Myocyte (in vitro differentiated cells): ENCODE measurements around the gene ARHGEF17. TPM values are rescaled to one million over a fixed set of nuclear protein-coding genes. Genes with fewer than 3 reads are reported as not detected.

Experiments used
- DNase-seq: peaks from one replicate; pipeline ENCODE4 v3.0.0-alpha.2; 2012; ENCODE audit warnings: low read depth
- total RNA-seq: library from RNA; depleted of rRNA; stranded (reverse); fragments of >200 nt; gene quantifications from 2 replicates; pipeline ENCODE4 v1.2.3, GENCODE V29; 2014

Gene ARHGEF17
- total RNA-seq, 1 donor from 2014 or later, result 38.0 TPM

- DNase-seq, result no peak
Observed at GRCh38 chr11:73327812-73328364, 19.8 kb downstream of the ARHGEF17 start.

DNA sequence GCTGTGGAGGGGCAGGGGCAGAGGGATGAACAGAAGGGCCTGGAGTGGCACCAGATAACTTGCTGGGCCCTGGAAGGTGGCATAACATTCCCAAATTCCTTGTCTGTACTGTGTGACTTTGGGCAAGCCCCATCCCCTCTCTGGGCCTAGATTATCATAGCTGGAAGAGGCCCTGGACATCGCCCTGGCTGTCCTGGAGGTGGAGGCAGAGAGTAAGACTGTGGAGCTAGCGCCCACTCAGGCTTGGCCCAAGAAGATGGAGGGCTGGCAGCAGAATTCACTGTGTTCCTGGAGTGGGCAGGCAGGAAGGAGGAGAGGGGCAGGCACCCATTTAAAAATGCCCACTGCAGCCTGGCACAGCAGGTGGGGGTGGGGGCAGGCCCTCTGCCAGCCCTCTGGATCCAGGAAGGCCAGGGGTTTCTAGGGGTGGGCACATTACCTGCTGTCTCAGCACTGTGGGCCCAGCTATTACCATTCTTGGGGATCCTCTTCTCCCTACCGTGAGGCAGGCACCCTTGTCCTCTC lies 22.6 kb downstream of the ARHGEF17 start:
- DNase-seq, result no peak

DNA sequence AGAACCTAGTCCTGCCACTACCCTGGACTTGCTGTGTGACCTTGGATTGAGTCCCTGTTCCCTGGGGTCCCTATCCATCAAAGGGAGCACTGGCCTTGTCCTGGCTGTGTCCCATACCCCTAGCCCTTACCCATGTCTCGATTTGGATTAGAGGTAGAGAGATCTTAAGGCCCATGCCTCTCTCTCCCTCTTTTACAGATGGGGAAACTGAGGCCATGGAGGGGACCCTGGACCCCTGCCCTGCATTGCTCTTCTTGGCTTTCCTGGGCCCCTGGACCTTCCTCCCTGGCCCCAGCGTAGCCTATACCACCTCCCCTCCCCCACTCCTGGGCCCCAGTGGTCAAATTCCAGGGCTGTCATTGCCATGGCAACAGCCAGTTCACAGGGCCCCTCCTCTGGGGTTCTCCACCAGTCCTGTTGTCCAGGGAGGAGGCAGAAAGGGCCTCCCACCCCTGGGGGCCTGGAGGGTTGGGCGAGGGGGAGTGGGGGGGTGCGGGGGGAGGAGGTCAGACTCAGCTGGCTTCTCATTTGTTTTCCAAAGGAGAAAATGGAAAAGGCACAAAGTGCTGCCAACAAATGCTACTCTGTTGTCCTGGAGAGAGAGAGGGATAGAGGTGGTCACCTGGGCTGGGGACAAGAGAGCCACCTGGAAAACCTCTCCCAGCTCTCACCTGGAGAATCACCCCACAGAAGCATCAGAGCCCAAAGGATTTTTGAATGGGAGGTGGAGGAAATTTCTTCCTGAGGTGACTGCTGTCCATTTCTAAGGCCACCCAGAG lies 23.3 kb downstream of the ARHGEF17 start:
- DNase-seq, result no peak

DNA sequence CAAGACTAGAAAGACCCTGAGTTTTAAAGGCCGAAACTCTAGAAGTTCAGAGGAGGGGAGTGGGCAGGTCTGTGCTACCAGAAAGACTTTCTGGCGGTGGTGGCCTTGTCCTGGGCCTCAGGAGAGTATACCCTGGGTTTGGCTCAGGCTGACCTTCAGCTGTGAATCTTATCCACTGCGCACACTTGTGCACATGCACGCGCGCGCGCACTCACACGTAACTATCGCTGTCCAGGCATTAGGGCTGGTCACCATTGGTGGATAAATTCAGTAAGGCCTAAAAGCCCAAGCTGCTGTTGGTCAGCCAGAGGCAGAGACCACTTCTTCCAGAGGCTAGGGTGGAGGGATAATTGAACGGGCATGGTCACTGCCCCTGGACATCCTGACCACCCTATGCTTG lies 25.1 kb downstream of the ARHGEF17 start:
- no peak for DNase-seq

DNA sequence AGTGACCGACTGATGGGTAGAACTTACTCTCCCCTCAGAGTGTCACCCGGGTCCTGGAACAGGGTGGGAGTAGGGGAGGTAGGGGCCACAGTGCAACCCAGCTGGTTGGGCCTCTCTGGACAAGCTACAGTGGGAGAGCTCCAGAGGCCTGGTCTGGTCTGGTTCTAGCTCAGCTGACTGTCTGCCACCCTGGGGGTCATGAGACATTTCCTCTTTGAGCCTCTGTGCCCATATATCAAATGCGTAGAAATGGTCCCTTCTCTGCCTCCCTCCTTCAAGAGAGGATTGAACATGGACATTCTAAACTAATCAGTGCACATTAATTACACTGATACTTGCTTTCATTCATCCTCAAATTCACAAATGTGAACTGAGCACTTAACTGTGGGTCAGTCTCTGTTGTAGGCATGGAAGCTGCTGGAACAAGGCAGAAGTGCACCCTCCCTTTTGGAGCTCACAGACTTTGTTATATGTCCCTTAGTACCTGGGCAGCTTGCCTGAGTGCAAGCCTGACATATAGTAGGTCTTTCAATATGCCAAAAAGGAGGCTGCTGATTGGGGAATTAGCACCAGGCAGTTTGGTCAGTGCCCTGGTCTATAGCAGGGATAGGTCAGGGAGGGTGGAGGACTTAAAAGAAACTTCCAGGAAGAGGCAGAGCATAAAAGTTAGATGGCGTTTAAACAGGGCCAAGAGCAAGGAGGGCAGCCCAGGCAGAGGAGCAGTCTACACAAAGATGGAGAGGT lies 25.7 kb downstream of the ARHGEF17 start:
- DNase-seq, result no peak

DNA sequence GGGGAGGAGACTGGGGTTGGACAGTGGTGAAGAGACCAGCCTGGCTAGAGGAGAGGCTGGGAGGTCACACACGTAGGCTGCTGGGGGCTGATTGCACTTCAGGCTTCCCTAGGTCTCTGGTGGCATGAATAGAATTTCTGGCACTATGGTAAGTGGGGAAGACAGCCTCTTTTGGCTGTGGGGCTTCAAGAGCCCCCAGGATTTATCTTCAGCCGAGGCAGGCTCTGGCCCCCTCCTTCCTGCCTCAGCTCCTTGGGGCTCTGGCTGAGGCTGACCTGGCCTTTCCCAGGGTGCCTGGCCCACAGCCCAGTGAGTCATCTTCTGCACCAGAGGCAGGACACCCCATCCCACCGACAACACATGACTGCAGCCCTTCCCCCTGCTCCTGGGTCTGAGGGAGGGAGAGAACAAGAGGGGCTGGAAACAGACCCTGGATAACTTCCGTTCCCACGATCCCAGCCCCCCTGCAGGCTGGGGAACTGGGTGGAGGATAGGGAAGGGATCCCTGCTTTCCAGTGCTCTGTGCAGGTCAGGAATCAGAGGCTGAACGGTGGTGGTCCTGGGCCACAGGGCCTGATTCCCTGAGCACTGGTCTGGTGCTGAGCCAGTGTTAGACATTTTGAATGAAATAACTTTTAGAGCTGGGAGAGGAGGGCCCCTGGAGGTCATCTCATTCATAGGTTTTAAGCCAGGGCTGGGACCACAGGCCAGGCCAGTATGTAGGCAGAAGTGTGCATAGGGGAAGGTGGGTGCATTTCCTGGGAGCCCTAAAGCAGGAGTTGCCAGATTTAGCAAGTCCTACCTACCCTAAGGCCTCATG lies 26.5 kb downstream of the ARHGEF17 start:
- peak; percentile 88 for DNase-seq

DNA sequence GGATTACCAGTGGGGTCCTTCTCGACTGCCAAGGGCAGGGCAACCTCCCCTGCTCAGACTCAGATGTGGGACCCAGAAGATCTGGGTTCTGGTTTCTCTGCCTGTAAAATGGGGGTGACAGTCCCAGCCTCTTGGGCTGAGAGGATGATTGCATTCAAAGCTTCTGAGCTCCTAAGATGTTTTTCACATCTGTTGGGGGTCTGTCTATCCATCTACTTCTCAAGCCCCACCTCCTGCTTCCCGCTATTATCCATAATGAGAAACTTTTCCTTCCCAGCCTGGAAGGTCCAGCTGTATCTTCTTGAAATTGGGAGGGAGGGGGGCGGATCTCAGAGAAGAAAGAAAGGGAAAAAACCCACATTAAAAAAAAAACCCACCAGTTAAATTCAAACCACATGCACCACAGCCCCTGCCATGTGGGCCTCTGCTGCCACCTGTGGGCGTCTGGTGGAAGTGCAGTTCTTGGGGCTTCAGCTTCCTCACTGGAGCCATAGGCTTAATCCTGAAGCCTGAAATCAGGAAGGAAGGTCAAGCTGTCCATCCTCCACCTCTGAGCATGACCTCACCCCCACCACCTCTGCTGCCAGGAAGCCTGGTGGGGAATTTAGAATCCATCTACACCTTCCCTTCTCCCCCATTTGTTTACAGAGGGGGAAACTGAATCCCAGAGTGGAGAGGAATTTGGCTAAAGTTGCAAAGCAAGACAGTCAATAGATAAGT lies 27.3 kb downstream of the ARHGEF17 start:
- DNase-seq, result peak; percentile 87

GRCh38 chr11:73337846-73338245 lies 29.8 kb downstream of the ARHGEF17 start:
- DNase-seq, result no peak

- no peak for DNase-seq
Observed at GRCh38 chr11:73338279-73338678, 30.2 kb downstream of the ARHGEF17 start.

GRCh38 chr11:73340164-73340563 lies 32.1 kb downstream of the ARHGEF17 start:
- DNase-seq, result no peak

DNA sequence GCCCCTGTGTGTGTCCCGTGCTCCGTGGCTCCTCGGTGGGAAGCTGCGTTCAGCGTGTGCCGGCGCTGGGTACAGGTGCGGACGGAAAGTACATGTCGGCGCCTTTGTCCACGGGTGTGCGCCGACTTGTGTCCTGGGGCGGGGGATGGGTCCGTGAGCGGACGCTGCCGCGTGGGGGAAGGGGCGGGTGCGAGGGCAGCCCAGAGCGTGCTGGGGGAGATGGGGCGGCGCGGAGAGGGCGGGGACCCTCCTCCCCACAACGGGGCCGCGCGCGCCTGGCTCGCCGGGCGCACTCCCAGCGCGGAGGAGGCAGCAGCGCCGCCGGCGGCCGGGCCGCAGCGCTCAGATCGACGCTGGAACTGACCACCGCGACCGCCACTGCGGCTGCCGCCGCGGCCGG lies 34.6 kb downstream of the ARHGEF17 start:
- DNase-seq, result no peak

- no peak for DNase-seq
Observed at GRCh38 chr11:73343076-73343873, 35.2 kb downstream of the ARHGEF17 start.

DNA sequence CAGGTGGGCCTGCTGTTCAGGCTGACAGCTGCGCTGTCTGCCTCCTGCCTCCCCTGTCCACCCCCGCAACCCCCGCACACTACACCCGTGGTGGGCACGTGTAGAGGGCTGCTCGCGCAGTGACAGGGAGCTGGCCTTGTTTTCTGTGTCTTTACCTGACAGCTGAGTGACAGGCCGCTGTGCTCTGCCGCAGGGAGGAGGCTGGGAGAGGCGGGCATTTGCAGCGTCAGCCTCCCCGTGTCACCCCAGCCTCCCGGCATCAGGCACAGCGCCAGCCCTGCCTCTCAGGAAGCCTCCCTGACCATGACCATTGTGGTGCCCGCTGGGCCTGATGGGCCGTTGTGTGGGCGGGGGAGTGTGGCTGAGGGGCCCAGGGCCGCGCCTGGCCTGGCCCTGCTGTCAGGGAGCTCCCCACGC lies 36.1 kb downstream of the ARHGEF17 start:
- DNase-seq, result peak; percentile 66

DNA sequence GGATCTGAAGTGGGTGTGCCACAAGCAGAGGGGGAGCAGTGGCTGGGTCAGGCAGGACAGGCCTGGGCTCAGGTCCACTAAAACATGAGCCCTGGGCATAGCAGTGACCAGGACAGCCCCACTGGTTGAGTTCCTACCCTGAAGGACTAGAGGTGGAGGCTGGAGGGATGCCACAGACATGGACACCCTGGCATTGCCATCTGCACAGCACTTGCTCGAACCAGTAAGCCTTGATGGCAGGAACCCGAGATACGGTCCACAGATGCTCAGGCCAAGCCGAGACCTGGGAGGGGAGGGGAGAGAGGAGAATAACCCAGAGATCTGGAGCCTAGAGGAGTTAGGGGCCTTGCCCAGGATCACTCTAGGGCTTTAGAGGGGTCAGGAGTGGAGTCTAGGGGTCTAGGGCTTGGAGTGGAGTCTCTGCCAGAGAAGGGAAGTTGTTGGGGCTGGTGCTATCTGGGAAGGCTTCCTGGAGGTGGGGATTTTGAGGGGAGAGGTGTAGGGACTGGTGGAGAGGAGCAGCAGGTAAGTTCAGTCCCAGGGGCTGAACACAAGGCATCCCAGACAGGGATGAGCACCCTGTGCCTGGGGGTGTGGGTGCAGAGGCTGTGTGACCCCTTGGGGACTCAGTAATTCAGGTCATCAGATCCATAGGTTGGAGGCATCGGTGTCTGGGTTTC lies 37.5 kb downstream of the ARHGEF17 start:
- DNase-seq, result no peak

DNA sequence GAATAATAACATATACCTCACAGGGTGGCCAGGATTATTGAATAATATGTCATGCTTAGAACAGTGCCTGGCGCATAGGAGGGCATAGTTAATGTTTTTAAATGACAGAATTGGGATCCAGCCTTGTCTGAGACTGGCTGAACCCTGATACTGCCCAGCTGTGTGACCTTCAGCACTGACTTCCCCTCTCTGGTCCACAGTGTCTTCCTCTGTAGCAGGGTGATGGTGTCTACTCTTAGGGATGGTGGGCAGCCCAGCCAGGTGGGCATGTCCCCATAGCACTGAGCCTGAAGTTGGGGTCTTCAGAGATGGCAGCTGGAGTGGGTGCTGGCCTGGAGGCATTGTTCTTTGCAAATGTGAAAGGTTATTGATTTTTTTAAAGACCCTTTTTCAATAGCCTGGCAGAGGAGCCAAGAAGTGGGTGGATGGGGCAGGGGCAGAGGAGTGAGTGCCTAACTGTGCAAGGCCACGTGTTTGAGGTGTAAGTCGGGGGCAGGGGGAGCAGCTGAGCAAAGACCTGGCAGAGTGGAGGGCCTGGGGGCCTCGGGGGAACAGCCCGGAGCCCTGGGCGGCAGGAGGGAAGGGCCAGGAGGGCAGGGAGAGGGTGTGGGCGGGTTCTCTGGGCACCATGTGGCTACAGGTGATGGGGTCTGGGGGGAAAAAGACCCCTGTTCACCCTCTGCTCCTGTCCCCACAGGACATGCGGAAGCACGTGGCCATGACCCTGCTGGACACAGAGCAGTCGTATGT lies 38.3 kb downstream of the ARHGEF17 start:
- no peak for DNase-seq

DNA sequence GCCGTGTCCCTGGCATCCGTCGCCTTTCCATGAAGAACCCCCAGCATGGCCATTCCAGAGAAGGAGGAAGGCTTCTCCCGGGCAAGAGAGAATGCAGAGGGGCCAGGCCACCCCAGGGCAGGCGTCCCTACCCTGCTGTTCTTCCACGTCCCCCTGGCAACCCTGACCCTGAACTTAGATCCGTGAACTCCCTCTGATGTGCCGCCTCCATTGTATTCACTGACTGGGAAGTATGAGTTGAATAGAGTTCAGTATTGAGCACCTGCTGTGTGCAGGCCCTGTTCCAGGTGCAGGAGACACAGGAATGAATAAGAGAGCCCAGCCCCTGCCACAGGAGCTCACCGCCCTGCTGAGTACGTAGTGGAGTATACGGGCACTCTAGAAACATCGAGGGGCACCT lies 39.0 kb downstream of the ARHGEF17 start:
- DNase-seq, result no peak

DNA sequence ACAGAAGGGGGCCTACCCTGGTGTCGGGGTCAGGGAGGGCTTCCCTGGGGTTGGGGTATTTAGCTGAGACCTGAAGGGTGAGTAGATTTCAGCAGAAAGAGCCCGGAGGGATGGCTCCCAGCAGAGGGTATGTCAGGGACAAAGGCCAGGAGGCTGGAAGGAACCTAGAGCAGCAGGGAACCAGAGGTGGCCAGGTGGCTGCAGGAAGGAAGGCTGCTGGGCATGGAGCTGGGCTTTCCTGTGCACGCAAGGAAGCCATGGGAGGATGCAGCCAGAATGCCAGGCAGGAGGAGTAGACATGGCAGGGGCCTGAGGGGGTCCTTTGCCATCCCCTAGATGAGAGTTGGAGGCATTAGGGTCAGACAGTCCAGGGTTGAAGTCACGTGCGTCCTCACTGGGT lies 40.8 kb downstream of the ARHGEF17 start:
- no peak for DNase-seq

- DNase-seq, result no peak
Observed at GRCh38 chr11:73349633-73350032, 41.6 kb downstream of the ARHGEF17 start.
